Upper lobe of left lung (tissue), 6 donors: Measurements from ENCODE around the gene NUDT8. TPM values are rescaled to one million over a fixed set of nuclear protein-coding genes. Genes with fewer than 3 reads are reported as not detected.
"Not testable (repeated sequence)": the region's sequence is repeated elsewhere in the genome, so short reads cannot be mapped to it uniquely, and the experiment has no call there.

ENCODE experiments used
- ATAC-seq, 2 donors: fragments of 200-7000 bp; cut with Tn5 transposase; one replicate each; pipeline ENCODE4 v1.9.1; 2022; ENCODE audit warnings: mild to moderate bottlenecking in 2 of 2, moderate library complexity in 2 of 2; ENCODE audit not compliant: low FRiP score in 2 of 2
- DNase-seq, 2 donors: peaks; one replicate each; pipeline ENCODE4 v3.0.0-alpha.2; 2019 to 2020
- H3K27ac ChIP-seq, 4 donors: fragments of 200-600 bp; sonication (generic); one replicate each; pipeline ENCODE4 v1.5.1; 2016 to 2019
- H3K27me3 ChIP-seq, 4 donors: fragments of 200-600 bp; sonication (generic); one replicate each; pipeline ENCODE4 v1.5.1; 2017 to 2019
- H3K36me3 ChIP-seq, 4 donors: fragments of 200-600 bp; sonication (generic); one replicate each; pipeline ENCODE4 v1.5.1; 2016 to 2019
- H3K4me1 ChIP-seq, 4 donors: fragments of 200-600 bp; sonication (generic); one replicate each; pipeline ENCODE4 v1.5.1; 2018 to 2019
- H3K4me3 ChIP-seq, 4 donors: fragments of 200-600 bp; sonication (generic); one replicate each; pipeline ENCODE4 v1.5.1; 2017 to 2019; ENCODE audit warnings: mild to moderate bottlenecking in 2 of 4, moderate library complexity in 1 of 4
- H3K9me3 ChIP-seq, 4 donors: fragments of 200-600 bp; sonication (generic); one replicate each; pipeline ENCODE4 v1.5.1; 2018 to 2019
- EP300 ChIP-seq, 4 donors: sonication (generic); formaldehyde crosslinking; IDR thresholded peaks; one replicate each; pipeline ENCODE4 v1.5.1; 2017; ENCODE audit warnings: antibody characterized with exemption in 4 of 4, control low read depth in 2 of 4
- POLR2A ChIP-seq, 4 donors: fragments of 450-650 bp; IDR thresholded peaks; one replicate each; pipeline ENCODE4 v1.5.1; 2016 to 2017; ENCODE audit warnings: antibody characterized with exemption in 4 of 4, mild to moderate bottlenecking in 2 of 4
- POLR2AphosphoS5 ChIP-seq, 2 donors: sonication (generic); formaldehyde crosslinking; IDR thresholded peaks; one replicate each; pipeline ENCODE4 v1.5.1; 2017; ENCODE audit warnings: antibody characterized with exemption in 2 of 2
- WGBS, 2 donors: methylation state at CpG; one replicate each; pipeline ENCODE4 v1.1.5; 2017 to 2018; 5-methylcytosine and 5-hydroxymethylcytosine counted together
- total RNA-seq, 6 donors: library from RNA; depleted of rRNA in 4 of 6; stranded (reverse); fragments of >200 nt in 4 of 6; gene quantifications; one replicate each; pipeline versions ENCODE4 v1.1.0 to v1.2.1, GENCODE V29; 2016 to 2021
- TF ChIP-seq, protein P1 (sequence below), 6 experiments: fragments of 450-650 bp in 4 of 6; fragments of 200-600 bp in 2 of 6; sonication (generic) in 2 of 6; IDR thresholded peaks; one replicate each; pipeline ENCODE4 v1.5.1; 2016 to 2019; ENCODE audit warnings: antibody characterized with exemption in 6 of 6
- donor health status: DM: no; HTN: no; CAD: no; lungs with moderate emphysema.
- donor health status: DM: no; HTN: yes; CAD: no; lungs with severe emphysema.

NUDT8 gene
- total RNA-seq, 6 donors from 2014 or later: 4.3 to 17.8 (median 13.9) TPM; not detected in 1

GRCh38 chr11:67662142-67662834 is 32.6 kb upstream of the NUDT8 start:
- Histone ChIP-seq H3K27ac (no peak overlapping the region), H3K9me3 (no peaks in the 10 kb centered on the region), H3K4me3 (no peak overlapping the region), H3K27me3 (no peaks in the 10 kb centered on the region), H3K4me1 (no peaks in the 10 kb centered on the region), H3K36me3 (no peaks in the 10 kb centered on the region)
- ATAC-seq: no peak
- 91 to 96% methylated on average over 11 to 12 of the region's 12 CpGs for WGBS, 2 donors
- DNase-seq: no peak
- TF ChIP-seq, protein P1, sequence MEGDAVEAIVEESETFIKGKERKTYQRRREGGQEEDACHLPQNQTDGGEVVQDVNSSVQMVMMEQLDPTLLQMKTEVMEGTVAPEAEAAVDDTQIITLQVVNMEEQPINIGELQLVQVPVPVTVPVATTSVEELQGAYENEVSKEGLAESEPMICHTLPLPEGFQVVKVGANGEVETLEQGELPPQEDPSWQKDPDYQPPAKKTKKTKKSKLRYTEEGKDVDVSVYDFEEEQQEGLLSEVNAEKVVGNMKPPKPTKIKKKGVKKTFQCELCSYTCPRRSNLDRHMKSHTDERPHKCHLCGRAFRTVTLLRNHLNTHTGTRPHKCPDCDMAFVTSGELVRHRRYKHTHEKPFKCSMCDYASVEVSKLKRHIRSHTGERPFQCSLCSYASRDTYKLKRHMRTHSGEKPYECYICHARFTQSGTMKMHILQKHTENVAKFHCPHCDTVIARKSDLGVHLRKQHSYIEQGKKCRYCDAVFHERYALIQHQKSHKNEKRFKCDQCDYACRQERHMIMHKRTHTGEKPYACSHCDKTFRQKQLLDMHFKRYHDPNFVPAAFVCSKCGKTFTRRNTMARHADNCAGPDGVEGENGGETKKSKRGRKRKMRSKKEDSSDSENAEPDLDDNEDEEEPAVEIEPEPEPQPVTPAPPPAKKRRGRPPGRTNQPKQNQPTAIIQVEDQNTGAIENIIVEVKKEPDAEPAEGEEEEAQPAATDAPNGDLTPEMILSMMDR (IDR thresholded peaks at IDR 0.05): no peak
- no peak for TF ChIP-seq POLR2A (IDR thresholded peaks at IDR 0.05)
- TF ChIP-seq EP300 (IDR thresholded peaks at IDR 0.05): no peak
- no peak for TF ChIP-seq POLR2AphosphoS5 (IDR thresholded peaks at IDR 0.05)

DNA sequence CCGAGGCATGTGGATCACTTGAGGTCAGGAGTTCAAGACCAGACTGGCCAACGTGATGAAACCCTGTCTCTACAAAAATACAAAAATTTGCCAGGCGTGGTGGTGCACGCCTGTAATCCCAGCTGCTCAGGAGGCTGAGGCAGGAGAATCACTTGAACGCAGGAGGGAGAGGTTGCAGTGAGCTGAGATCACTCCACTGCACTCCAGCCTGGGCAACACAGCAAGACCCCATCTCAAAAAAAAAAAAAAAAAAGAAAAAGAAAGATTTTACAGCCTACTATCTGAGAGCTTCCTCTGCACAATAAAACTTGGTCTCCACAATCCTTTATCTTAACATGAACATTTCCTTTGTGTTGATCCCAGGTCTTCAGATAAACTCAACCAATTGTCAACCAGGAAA is 31.0 kb upstream of the NUDT8 start:
- H3K9me3 ChIP-seq, H3K27me3 ChIP-seq, H3K36me3 ChIP-seq, ATAC-seq, H3K4me3 ChIP-seq, DNase-seq, H3K4me1 ChIP-seq, H3K27ac ChIP-seq: not testable (repeated sequence)
- WGBS, 2 donors: 46 to 74% methylated on average over 2 to 5 of the region's 5 CpGs

DNA sequence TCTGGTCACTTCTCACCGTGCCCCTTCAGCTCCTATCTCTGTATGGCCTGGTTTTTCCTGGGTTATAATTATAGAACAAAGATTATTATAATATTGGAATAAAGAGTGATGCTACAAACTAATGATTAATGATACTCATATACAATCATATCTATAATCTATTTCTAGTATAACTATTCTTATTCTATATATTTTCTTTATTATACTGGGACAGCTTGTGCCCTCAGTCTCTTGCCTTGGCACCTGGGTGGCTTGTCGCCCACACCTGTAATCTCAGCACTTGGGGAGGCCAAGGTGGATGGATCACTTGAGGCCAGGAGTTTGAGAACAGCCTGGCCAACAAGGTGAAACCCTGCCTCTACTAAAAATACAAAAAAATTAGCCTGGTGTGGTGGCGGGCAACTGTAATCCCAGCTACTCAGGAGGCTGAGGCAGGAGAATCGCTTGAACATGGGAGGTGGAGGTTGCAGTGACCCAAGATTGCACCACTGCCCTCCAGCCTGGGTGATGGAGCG is 30.0 kb upstream of the NUDT8 start:
- H3K27ac ChIP-seq, H3K4me1 ChIP-seq, H3K4me3 ChIP-seq, H3K27me3 ChIP-seq, H3K9me3 ChIP-seq, DNase-seq, H3K36me3 ChIP-seq, ATAC-seq: not testable (repeated sequence)
- 58 to 63% methylated on average over 5 of the region's 5 CpGs for WGBS, 2 donors

DNA sequence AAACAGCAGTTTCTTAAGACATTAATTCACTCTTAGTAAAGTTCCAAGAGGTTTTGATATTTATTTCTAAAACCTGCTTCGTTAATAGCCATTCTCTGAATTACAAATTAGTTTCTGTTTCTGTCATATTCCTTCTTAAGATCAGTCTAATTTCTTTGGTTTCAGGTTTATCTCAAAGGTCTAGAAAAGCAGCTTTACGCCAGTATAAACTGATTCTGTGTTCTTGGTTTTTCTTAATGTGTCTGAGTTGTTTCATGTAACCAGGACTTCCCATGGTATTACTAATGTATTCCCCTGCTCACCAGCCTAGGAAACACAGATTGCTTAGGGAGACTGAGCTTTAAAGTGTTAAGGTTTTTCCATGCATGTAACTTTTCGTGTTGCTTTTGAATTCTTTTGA is 27.6 kb upstream of the NUDT8 start:
- H3K9me3 ChIP-seq: no peaks in the 10 kb centered on the region
- no peak overlapping the region for H3K4me3 ChIP-seq
- WGBS, 2 donors: 38 to 43% methylated on average over 3 of the region's 3 CpGs
- no peaks in the 10 kb centered on the region for H3K4me1 ChIP-seq
- H3K36me3 ChIP-seq: no peaks in the 10 kb centered on the region
- TF ChIP-seq POLR2AphosphoS5 (IDR thresholded peaks at IDR 0.05) (no peak), POLR2A (IDR thresholded peaks at IDR 0.05) (no peak), EP300 (IDR thresholded peaks at IDR 0.05) (no peak)
- TF ChIP-seq, protein P1 (IDR thresholded peaks at IDR 0.05): no peak
- DNase-seq (no peak), ATAC-seq (no peak)
- no peak overlapping the region for H3K27ac ChIP-seq
- H3K27me3 ChIP-seq: no peaks in the 10 kb centered on the region

GRCh38 chr11:67656278-67656922 is 26.7 kb upstream of the NUDT8 start:
- DNase-seq: no peak
- no peak overlapping the region for H3K27ac ChIP-seq
- H3K27me3 ChIP-seq: no peaks in the 10 kb centered on the region
- 91 to 93% methylated on average over 4 of the region's 4 CpGs for WGBS, 2 donors
- TF ChIP-seq, protein P1 (IDR thresholded peaks at IDR 0.05): no peak
- TF ChIP-seq POLR2AphosphoS5 (IDR thresholded peaks at IDR 0.05) (no peak), EP300 (IDR thresholded peaks at IDR 0.05) (no peak)
- H3K9me3 ChIP-seq: no peaks in the 10 kb centered on the region
- H3K4me3 ChIP-seq: no peak overlapping the region
- H3K36me3 ChIP-seq: no peaks in the 10 kb centered on the region
- no peaks in the 10 kb centered on the region for H3K4me1 ChIP-seq
- ATAC-seq: no peak

DNA sequence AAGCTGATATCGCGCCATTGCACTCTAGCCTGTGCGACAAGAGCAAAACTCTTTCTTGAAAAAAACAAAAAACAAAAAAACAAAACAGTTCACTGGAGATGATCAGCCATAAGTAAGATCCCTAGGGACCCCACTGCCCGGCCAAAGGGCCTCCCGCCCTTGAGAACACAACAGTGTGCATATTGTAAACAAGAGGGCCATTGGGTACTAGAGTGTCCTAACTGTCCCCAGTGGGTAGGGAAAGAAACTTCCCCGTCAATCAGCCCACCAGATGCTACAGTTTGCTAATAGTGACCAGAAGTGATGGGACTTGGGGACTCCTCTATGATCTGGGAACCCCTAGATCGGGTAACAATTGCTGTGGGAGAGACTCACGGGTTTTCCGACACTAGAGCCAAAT is 24.5 kb upstream of the NUDT8 start:
- WGBS, 2 donors: 77 to 81% methylated on average over 9 of the region's 9 CpGs
- Histone ChIP-seq H3K4me1 (peaks cover 0 to 10% (median 4%) of the 10 kb centered on the region in 4 donors), H3K27me3 (no peaks in the 10 kb centered on the region), H3K9me3 (no peaks in the 10 kb centered on the region), H3K4me3 (no peak overlapping the region), H3K36me3 (no peaks in the 10 kb centered on the region), H3K27ac (no peak overlapping the region)
- ATAC-seq: no peak
- TF ChIP-seq POLR2A (IDR thresholded peaks at IDR 0.05) (no peak), POLR2AphosphoS5 (IDR thresholded peaks at IDR 0.05) (no peak), EP300 (IDR thresholded peaks at IDR 0.05) (no peak)
- TF ChIP-seq, protein P1 (IDR thresholded peaks at IDR 0.05): no peak
- DNase-seq: no peak
